Stimulated activated CD4-positive, alpha-beta T cell treated with anti-CD3 and anti-CD28 coated beads, Interleukin-15, amount 100 ng/mL, for 48 hours (primary cell): Measurements from ENCODE around the gene PEF1.
"Not testable (repeated sequence)": the region's sequence is repeated elsewhere in the genome, so short reads cannot be mapped to it uniquely, and the experiment has no call there.

Experiments
- DNase-seq, 2 donors: peaks; one replicate each; pipeline ENCODE4 v3.0.0-alpha.2; 2020; ENCODE audit warnings: low read depth in 2 of 2

PEF1 gene

DNA sequence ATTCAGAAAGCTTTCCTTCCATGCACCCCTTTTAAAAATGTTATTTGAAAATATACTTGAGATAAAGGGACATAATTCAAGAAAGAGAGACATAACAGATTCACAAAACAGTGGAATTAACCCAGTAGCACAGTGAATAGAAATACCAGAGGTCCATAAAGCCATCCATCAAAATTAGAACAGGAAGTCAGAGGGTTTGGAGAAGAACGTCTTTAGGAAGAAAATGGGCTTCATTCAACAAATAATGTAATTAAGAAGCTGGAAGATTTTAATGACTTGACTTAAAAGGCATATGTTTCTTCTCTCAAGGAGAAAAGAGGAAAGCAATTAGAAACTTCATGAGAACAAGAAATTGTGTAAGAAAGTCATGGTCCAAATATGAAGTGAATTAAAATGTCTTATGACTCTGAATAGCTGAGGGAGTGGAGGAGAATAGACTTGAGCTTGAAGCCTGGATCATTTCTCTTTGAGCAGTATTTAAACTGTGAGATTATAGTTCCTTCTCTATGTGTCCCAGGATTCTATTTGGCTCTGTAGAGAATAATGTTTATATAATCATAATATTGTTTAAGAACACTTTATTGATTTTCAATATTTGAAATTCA is 35.1 kb downstream of the PEF1 start:
- no peak for DNase-seq

DNA sequence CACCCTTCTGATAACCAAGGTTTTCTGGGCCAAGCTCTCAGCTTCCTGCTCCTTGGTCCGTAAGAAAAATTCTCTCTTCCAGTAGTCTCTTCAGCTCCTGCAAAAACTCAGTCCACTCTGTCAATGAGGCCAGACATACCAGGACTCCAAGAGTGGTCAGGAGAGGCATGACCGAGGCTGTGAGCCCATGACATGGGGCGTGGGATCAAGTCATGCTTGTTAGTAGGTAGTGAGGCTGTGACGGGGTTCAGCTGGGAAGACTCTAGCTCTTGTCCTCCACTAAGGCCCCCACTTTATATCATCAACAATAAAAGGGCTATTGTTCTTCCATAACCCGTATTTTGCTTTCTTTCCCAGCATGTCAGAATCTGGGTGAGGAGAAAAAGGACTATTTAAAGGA is 37.3 kb downstream of the PEF1 start:
- no peak for DNase-seq

DNA sequence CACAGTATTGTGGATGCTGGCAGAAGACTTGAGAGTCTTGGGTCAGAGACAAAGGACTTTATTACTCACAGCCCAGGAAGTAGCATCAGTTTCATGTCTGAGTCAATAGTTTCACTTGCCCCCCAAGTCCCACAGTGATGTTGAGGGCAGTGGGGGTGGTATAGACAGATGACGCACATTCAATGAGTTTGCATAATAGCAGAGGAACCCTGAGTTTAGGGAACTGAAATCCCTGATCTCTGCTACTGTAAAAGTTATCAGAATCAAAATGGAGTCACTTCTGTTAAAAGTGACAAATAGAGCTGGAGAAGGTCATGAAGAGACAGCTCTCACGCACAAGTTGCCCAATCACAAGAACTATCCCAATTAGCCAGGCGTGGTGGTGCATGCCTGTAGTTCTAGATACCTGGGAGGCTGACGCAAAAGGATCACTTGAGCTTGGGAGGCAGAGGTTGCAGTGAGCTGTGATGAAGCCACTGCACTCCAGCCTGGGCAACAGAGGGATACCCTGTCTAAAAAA is 38.7 kb downstream of the PEF1 start:
- DNase-seq: peak; percentile 12 to 29

DNA sequence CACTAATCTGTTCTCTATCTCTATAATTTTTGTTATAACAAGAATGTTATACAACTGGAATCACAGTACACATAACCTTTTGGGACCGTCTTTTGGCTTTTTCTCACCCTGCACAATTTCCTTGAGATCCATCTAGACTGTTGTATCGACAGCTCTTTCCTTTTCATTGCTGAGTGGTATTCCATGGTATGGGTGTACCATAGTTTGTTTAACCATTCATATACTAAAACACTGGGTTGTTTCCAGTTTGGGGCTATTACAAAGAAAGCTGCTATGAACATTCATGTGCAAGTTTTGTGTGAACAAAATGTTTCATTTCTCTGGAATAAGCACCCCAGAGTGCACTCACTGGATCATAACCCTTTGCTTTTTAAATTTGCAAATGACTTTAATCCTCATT is 42.6 kb downstream of the PEF1 start:
- DNase-seq: no peak

DNA sequence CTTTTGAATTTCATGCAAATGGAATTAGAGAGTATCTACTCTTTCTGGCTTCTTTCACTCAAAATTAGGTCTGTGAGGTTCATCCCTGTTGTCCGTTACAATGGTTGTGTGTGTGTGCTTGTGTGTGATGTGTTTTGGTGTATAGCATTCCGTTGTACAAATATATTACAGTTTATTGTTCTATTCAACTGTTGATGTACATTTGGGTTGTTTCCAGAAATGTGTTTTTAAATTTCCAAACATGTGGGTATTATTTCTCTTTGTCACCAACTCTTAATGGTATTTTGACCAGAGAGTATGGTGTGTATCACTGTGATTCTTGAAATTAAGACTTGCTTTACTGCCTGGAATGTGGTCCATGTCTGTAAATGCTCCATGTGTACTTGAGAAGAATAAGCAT is 44.0 kb downstream of the PEF1 start:
- DNase-seq: no peak

DNA sequence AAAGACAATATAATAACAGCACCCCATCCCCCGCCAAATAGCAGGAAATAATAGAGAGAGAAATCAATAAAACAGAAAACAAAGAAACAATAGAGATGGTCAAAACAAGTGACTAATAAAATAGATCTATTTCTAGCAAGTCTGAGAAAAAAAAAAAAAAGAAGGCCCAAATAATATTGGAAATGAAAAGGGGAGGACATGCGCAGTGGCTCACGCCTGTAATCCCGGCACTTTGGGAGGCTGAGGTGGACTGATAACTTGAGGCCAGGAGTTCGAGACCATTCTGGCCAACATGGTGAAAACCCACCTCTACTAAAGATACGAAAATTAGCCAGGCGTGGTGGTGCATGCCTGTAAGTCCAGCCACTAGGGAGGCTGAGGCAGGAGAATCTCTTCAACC is 45.7 kb downstream of the PEF1 start:
- no peak for DNase-seq

DNA sequence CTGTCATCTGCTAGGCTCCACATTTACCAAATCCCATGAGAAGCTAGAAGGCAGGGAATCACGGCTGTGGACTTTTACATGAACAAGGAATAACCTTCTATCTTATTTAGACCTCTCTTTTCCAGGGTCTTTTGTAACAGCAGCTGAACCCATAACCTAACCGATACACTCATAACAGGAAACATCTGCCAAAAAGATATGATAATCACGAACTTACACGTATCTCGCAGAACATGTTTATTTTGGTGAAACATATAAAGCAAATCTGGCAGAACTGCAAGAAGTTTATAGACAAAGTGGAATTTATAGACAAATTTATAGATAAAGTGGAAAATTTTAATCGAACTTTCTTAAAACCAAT is 48.0 kb downstream of the PEF1 start:
- no peak for DNase-seq

DNA sequence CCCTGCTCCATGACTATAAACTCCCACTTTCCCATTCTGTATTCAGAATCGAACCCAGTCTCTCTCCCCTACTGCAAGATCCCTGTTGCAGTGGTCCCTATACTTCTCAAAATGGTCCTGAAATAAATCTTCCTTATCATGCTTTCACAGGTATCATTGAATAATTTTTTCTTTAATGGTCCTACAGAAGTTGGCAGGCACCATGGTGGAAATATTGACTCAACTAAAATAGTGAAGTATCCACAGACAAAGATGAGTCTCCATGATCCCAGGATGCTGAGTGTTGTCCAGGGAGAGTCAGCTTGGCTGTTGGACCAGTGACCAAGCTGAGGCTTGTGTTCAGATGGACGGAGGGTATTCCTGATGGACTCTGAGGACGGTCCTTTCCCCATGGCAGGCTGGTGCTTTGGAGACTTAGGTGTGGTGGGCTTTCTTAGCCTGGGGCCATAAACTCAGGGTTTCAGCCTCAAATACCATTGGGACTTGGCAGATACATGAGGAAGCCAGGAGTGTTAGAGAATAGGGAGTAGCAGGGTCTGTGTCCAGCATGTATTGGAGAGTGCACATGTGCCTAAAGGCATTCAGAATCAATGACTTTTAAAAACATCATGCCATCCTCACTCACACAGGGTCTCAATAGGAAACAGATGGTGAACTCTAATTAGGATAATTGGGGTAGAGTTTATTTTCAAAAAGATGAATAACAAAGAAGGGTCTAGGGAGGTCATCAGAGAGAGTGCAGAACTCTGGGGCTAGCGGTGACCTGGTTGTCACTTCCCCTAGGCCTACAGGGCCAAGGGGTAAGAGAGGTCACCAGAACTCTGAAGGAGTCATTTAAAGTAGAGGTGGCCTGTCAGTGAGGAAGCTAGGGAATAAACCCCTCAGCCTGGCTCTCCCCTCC is 48.6 kb downstream of the PEF1 start:
- no peak for DNase-seq

DNA sequence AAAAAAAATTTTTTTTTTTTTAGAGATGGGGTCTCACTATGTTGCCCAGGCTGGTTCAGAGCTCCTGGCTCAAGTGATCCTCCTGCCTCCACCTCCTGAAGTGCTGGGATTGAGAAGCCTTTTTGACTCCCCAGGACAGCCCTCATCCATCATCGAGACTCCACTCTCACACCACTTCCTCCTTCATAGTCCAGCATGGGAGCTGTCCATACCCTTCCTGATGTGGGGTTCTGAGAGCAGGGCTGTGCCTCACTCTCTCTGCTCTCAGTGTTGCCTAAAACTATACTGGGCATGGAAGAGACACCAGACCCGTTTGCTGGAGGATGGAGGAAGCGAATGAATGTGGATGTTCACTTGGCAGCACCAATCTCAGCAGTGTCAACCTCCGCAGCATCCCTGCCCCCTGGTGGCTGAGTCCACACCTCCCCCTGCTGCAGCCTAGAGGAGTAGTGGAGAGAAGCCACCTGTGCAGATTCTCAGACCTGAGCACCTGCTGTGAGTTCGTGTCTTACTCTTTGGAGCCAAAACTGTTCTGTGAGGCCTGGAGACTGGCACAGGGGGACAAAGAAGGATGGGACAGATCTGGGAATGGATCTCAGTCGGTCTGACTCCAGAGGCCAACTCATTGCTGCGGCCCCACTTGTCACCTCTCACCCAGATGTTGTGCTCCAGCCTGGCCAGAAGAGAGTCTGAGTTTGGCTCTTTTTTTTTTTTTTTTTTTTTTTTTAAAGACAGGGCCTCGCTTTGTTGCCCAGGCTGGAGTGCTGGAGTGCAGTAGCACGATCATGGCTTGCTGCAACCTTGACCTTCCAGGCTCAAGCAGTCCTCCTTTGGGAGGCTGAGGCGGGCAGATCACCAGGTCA is 50.7 kb downstream of the PEF1 start:
- peak; percentile 27 to 77 for DNase-seq

DNA sequence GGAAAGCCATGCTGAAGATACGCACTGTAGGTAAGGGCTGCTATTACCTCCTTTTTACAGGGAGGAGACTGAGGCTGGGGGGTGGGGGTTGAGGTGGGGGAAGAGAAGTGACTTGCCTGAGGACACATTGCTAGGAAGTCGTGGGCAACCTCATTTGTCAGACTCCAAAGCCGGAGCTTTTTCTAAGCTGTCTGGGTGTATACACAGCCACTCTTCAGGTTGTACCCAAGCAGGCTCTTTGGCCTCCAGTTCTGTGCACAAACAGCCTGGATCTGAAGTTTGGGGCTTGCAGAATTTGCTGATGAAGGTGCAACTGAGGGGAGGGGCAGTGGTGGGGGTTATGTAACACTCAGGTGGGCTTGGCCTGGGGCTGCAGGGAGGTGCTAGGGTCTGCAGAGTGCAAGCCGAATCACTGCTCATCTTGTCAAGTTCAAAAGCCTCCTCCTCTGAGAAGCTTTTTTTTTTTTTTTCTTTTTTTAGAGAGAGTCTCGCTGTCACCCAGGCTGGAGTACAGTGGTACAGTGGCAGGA is 51.5 kb downstream of the PEF1 start:
- no peak for DNase-seq

DNA sequence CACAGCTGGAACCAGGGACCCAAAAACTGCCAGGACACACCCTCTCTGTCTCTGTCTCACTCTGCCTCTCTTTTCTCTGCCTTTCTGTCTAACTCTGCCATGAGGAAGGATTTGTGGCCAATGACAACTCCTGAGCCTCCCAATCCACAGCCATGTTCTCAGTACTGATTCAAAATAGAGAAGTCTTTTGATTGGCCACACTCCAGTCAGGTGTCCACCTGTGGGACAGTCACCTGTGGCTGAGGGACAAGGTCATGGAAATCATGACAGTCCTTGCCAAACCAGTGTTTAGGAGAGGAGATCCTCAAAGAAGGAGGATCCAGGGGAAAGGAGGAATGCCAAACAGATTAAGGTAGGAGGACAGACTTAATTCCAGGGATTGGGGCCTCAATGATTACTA is 52.5 kb downstream of the PEF1 start:
- no peak for DNase-seq

DNA sequence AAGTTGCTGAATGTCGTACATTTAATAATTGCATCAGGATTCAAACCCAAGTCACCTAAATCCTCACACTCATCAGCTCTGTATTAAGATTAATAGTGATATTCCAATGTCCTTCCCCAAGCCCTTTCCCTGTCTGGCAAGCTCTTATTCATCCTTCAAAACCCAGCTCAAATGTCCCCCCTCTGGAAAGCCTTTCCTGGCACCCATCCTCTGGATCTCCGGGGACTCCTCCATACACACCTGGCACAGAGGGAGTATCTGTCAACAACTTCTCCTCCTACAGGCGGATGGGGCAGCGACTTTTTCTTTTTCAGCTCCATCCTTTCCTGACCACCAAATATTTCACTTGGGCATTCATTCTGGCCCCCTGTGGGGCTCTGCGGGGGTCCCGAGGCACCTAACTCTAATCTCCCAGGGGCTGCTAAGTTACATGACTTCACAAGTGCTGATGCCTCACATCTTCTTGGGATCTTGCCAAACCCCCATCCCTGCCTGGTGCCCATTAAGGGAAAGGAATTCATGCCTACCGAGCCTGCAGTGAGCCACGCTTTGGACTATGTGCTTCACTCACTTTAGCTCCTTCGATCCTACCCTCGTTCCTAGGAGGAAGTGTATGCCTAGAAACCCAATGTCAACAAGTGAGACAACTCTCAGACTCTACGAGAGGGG is 53.1 kb downstream of the PEF1 start:
- no peak for DNase-seq

DNA sequence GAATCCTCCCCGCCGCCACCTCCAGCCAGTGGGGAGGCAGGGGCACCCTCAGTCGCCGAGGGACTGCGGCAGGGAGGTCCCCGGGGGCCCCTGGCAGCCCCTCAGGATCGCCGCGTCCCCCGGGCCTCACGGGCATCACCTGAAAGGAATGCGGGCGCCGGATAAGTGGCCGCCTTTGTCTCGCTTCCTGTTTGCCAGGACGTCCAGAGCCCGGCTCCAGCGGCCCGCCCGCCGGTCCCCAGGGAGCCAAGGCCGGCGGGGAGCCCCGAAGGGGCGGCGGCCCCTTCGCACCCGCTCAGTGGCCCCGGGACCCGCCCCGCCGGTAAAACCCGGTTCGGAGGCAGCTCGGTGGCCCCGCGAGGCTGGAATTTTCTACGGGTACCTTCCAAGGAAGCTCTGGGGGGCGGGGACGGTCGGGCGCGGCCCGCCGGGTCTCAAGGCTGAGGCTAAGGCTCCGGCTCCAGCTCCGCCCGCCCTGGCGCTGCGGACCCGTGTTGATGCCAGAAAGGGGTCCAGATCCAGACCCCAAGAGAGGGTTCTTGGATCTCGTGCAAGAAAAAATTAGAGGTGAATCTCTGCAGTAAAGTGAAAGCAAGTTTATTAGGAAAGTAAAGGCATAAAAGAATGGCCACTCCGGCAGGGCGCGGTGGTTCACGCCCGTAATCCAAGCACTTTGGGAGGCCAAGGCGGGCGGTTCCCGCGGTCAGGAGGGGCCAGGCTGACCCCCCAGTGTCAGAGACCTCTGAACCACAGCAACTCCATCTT is 55.7 kb downstream of the PEF1 start:
- no peak for DNase-seq

DNA sequence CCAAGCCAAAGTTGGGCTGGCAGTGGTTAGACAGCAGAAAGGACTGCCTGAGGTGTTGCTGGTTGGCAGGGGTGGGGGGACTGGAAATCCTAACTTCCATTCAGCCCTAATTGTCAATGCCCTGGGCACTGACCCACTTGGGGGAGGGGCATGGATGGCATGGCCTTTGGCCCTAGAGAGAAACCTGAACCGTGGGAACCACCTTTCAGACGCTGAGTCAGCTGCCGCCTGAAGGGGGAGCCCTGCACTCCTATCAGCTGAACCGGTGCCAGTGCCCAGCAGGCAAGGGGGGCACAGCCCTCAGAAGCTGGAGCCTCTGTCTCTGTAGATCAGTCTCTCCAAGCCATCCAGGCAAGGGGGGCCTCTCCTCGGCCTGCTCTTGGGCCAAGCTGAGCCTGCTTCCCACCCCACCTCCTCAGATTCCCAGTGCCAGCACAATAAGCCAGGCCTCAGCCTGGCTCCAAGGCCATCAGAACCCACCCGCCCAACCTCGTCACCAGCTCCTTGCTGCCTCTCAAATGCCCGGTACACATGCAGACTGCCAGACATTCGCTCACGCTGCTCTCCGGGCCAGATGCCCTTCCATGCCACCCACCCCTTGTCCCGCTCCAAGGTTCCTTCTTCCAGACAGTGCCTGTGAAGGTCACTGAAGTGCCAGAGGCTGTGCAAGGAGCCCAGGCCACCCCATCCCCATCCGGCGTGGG is 56.8 kb downstream of the PEF1 start:
- peak in 1 of 2 donors; percentile 50 for DNase-seq

DNA sequence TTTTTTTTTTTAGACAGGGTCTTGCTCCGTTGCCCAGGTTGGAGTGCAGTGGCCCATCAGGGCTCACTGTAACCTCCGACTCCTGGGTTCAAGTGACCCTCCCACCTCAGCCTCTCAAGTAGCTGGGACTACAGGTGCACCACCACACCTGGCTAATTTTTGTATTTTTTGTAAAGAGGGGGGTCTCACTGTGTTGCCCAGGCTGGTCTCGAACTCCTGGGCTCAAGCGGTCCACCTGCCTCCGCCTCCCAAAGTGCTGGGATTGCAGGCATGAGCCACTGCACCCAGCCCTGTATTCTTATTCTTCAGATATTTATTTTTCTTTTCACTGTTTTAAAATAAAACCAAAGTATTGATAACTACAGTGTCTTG is 57.4 kb downstream of the PEF1 start:
- DNase-seq: not testable (repeated sequence)

DNA sequence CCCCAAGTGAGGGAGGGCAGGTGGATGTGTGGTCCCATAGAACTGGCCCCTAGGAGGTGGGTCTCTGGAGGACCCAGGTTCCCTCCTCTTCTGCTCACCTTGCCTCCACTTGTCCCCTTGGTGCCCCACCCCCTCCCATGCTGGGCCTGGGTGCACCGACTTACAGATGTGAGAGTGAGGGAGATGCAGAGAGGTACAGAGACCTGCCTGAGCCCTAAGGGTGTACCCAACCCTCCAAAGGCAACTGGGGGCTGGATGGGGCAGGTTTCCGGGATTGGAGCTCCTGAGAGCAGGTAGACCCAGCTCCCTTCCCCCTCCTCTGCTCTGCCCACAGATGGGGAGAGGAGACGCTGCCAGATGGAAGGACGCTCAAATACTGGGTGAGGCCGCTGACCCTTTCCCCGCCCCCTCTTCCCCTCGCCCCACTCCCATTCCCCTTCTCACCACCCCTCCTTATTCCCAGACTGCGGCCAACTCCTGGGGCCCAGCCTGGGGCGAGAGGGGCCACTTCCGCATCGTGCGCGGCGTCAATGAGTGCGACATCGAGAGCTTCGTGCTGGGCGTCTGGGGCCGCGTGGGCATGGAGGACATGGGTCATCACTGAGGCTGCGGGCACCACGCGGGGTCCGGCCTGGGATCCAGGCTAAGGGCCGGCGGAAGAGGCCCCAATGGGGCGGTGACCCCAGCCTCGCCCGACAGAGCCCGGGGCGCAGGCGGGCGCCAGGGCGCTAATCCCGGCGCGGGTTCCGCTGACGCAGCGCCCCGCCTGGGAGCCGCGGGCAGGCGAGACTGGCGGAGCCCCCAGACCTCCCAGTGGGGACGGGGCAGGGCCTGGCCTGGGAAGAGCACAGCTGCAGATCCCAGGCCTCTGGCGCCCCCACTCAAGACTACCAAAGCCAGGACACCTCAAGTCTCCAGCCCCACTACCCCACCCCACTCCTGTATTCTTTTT is 58.0 kb downstream of the PEF1 start:
- no peak for DNase-seq

DNA sequence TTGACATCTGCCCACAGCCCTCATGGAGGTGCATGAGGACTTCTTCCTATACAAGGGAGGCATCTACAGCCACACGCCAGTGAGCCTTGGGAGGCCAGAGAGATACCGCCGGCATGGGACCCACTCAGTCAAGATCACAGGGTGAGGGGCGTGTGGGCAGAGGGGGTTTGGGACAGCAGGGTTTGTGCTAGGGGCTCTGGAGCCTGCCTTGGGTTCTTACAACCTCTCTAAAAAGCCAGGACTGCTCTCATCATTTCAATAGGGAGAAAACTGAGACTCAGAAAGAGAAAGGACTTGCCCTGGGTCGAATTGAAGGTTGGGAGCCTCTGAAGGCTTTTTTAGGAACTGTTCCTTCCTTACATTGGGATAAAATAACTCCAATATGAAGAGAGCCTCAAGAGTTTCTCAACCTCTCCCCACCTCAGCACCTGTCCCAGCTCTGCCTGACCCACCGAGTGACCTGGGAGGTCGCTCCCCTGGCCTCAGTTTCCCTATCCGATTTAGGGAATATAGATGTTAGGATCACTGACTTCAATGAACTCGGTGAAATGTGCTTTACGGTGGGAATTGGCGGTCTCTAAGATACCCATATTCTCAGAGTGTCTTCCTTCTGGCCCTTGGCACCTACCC is 58.8 kb downstream of the PEF1 start:
- DNase-seq: no peak
